ENCODE measurements around the gene TEX19. TPM values are rescaled to one million over a fixed set of nuclear protein-coding genes. Genes with fewer than 3 reads are reported as not detected.

The TEX19 gene
- total RNA-seq, 1 experiment from 2014 or later, result 0.21 TPM

GRCh38 chr17:82342361-82343079 is 16.5 kb upstream of the TEX19 start:
- in situ Hi-C loops (cut with HindIII; ENCODE audit: low pct_unique_long_range_greater_than_20kb, low sequenced_read_pairs), result loop anchor here (10.0 kb wide), 1 partner anchor 48 kb away; no protein-coding TSS in a partner anchor
- Histone ChIP-seq H3K4me3 (ENCODE audit: low read depth in 2 of 2, low read length in 2 of 2) (no peak overlapping the region), H3K4me1 (ENCODE audit: control insufficient read depth, insufficient read depth, low read length) (peaks cover 45% of the 10 kb centered on the region), H3K27ac (ENCODE audit: low read length) (peak overlapping the region; percentile 25; the same call in 1 of the 2 replicates), H3K9me3 (ENCODE audit: control insufficient read depth, insufficient read depth, low read depth, low read length) (no peaks in the 10 kb centered on the region), H3K36me3 (ENCODE audit: control insufficient read depth, insufficient read depth, low read length) (no peaks in the 10 kb centered on the region), H3K27me3 (ENCODE audit: control insufficient read depth, insufficient read depth, low read length) (no peaks in the 10 kb centered on the region)
- DNase-seq (ENCODE audit: low read depth, low spot score) (no peak), ATAC-seq (no peak)
- no peak for TF ChIP-seq POLR2AphosphoS5 (IDR thresholded peaks at IDR 0.05; ENCODE audit: low read depth, low read length)
- TF ChIP-seq REST (IDR thresholded peaks at IDR 0.05; ENCODE audit: insufficient read depth in 1 of 2, low read depth in 2 of 2, low read length in 1 of 2), result no peak
- TF ChIP-seq CTCF (IDR thresholded peaks at IDR 0.05), result no peak
- TF ChIP-seq SIN3A (IDR thresholded peaks at IDR 0.05; ENCODE audit: borderline replicate concordance, insufficient read depth, low read depth, low read length), result no peak
- no peak for TF ChIP-seq TCF7L2 (IDR thresholded peaks at IDR 0.05; ENCODE audit: low read depth, low read length)
- intact Hi-C loops (cut with micrococcal nuclease; ENCODE audit: unreplicated experiment), result no loop called here
- POLR2A ChIA-PET, result no interaction called here
- BruUV-seq (replicated peaks), result no TSS peak
- CTCF ChIA-PET, result interaction anchor here (1.0 kb wide), 1 partner anchor 9 kb away, joined by 4 read pairs; the partner anchor contains the start of gene SECTM1

GRCh38 chr17:82343560-82343959 is 15.5 kb upstream of the TEX19 start:
- ATAC-seq (no peak), DNase-seq (ENCODE audit: low read depth, low spot score) (no peak)
- Histone ChIP-seq H3K9me3 (ENCODE audit: control insufficient read depth, insufficient read depth, low read depth, low read length) (no peaks in the 10 kb centered on the region), H3K36me3 (ENCODE audit: control insufficient read depth, insufficient read depth, low read length) (no peaks in the 10 kb centered on the region), H3K27me3 (ENCODE audit: control insufficient read depth, insufficient read depth, low read length) (no peaks in the 10 kb centered on the region), H3K27ac (ENCODE audit: low read length) (no peak overlapping the region), H3K4me1 (ENCODE audit: control insufficient read depth, insufficient read depth, low read length) (peaks cover 41% of the 10 kb centered on the region), H3K4me3 (ENCODE audit: low read depth in 2 of 2, low read length in 2 of 2) (no peak overlapping the region)
- POLR2A ChIA-PET, result interaction anchor here (0.7 kb wide), 1 partner anchor 74 kb away, joined by 4 read pairs; no protein-coding TSS in a partner anchor
- intact Hi-C loops (cut with micrococcal nuclease; ENCODE audit: unreplicated experiment) (no loop called here), in situ Hi-C loops (cut with HindIII; ENCODE audit: low pct_unique_long_range_greater_than_20kb, low sequenced_read_pairs) (loop anchor here (10.0 kb wide), 1 partner anchor 49 kb away; no protein-coding TSS in a partner anchor)
- CTCF ChIA-PET, result no interaction called here
- TF ChIP-seq CTCF (IDR thresholded peaks at IDR 0.05), result no peak
- no TSS peak for BruUV-seq (replicated peaks)
